ENCODE measurements around the gene KRTAP1-4. TPM values are rescaled to one million over a fixed set of nuclear protein-coding genes. Genes with fewer than 3 reads are reported as not detected.

The KRTAP1-4 gene
- total and polyA plus RNA-seq, 2 of the 8 experiments (the other 6 are each of a cell fraction or from before 2014, with no cell fraction given), result not detected

- no peaks in the 10 kb centered on the region for H4K20me1 ChIP-seq (replicated peaks in 1 of 2; ENCODE audit: control insufficient read depth in 1 of 2, insufficient read depth in 2 of 2, low read length in 2 of 2)
- FAIRE-seq (no peak), DNase-seq (ENCODE audit: low read depth in 1 of 2, low spot score in 2 of 2) (no peak)
- H3K9ac ChIP-seq (replicated peaks in 1 of 4; ENCODE audit: extremely low read depth in 1 of 4, low read depth in 3 of 4, low read length in 3 of 4), result no peak overlapping the region
- H2BK15ac ChIP-seq (ENCODE audit: low read length), result no peak overlapping the region
- no peak overlapping the region for H2AFZ ChIP-seq (ENCODE audit: low read length)
- no peak overlapping the region for H2BK12ac ChIP-seq (ENCODE audit: low read depth, low read length)
- no peak overlapping the region for H4K8ac ChIP-seq (ENCODE audit: extremely low read depth, insufficient read depth, low read length)
- no peak for TF ChIP-seq POLR2A (IDR thresholded peaks at IDR 0.05; ENCODE audit: control extremely low read depth in 1 of 2, low read depth in 2 of 2, low read length in 2 of 2)
- no peak for TF ChIP-seq TBP (IDR thresholded peaks at IDR 0.05; ENCODE audit: low read depth, low read length)
- no peak for TF ChIP-seq NANOG (IDR thresholded peaks at IDR 0.05; ENCODE audit: insufficient read depth, low read depth, low read length, poor library complexity, severe bottlenecking)
- TF ChIP-seq YY1 (IDR thresholded peaks at IDR 0.05; ENCODE audit: low read depth, low read length), result no peak
- TF ChIP-seq JUN (IDR thresholded peaks at IDR 0.05; ENCODE audit: low read depth, low read length), result no peak
- no peak for TF ChIP-seq ATF3 (IDR thresholded peaks at IDR 0.05; ENCODE audit: insufficient read depth, low read depth, low read length)
- TF ChIP-seq SAP30 (IDR thresholded peaks at IDR 0.05; ENCODE audit: insufficient read depth, insufficient replicate concordance, low read length), result no peak
- TF ChIP-seq SIX5 (IDR thresholded peaks at IDR 0.05; ENCODE audit: low read depth, low read length), result no peak
- TF ChIP-seq FOSL1 (IDR thresholded peaks at IDR 0.05; ENCODE audit: insufficient read depth, low read depth, low read length), result no peak
- TF ChIP-seq SUZ12 (IDR thresholded peaks at IDR 0.05; ENCODE audit: low read length), result no peak
- no peak for TF ChIP-seq ATF2 (IDR thresholded peaks at IDR 0.05; ENCODE audit: low read length)
- no peak for TF ChIP-seq RXRA (IDR thresholded peaks at IDR 0.05; ENCODE audit: insufficient read depth, low read depth, low read length)
- no peak overlapping the region for H2BK5ac ChIP-seq (ENCODE audit: low read depth, low read length)
- no peak overlapping the region for H4K5ac ChIP-seq (ENCODE audit: insufficient read length, low read depth, low read length)
- no peak overlapping the region for H3K4me3 ChIP-seq (ENCODE audit: extremely low read depth in 1 of 4, insufficient read depth in 2 of 4, low read depth in 3 of 4, low read length in 4 of 4)
- H2BK20ac ChIP-seq (ENCODE audit: low read length), result no peak overlapping the region
- no peak overlapping the region for H3K18ac ChIP-seq (ENCODE audit: extremely low read depth, low read length)
- no peaks in the 10 kb centered on the region; a peak in 1 of 7 replicates for H3K27me3 ChIP-seq (replicated peaks in 1 of 4; ENCODE audit: control insufficient read depth in 3 of 4, extremely low read depth in 1 of 4, insufficient read depth in 3 of 4, low read length in 3 of 4)
- H3K4ac ChIP-seq (replicated peaks; ENCODE audit: insufficient read length, low read depth, low read length), result no peak overlapping the region
- H3K4me1 ChIP-seq (replicated peaks in 1 of 4; ENCODE audit: control insufficient read depth in 3 of 4, insufficient read depth in 4 of 4, low read length in 3 of 4), result no peaks in the 10 kb centered on the region
- no peak overlapping the region for H3K4me2 ChIP-seq (ENCODE audit: insufficient read depth in 1 of 2, low read depth in 2 of 2, low read length in 2 of 2)
- no peaks in the 10 kb centered on the region for H3K79me2 ChIP-seq (ENCODE audit: control insufficient read depth in 1 of 2, insufficient read depth in 2 of 2, low read length in 2 of 2)
- no peaks in the 10 kb centered on the region for H3K79me1 ChIP-seq (ENCODE audit: low read depth, low read length)
- H3K14ac ChIP-seq (ENCODE audit: insufficient read length), result no peak overlapping the region
- no peaks in the 10 kb centered on the region for H3K9me3 ChIP-seq (ENCODE audit: insufficient read depth in 2 of 2, low read depth in 1 of 2, low read length in 1 of 2)
- H3K56ac ChIP-seq (replicated peaks; ENCODE audit: insufficient read length, low read depth, low read length), result no peak overlapping the region
- no peak overlapping the region for H4K91ac ChIP-seq (replicated peaks; ENCODE audit: insufficient read length, low read length)
- ChIA-PET CTCF (ENCODE audit: partially characterized antibody) (interaction anchor here (0.6 to 1.3 kb wide), 4 partner anchors 40 to 459 kb away, joined by 3 to 4 read pairs (median 3); no protein-coding TSS in a partner anchor), POLR2A (ENCODE audit: partially characterized antibody) (no interaction called here)
- H2BK120ac ChIP-seq (replicated peaks; ENCODE audit: low read depth, low read length), result no peak overlapping the region
- no peak overlapping the region for H3K27ac ChIP-seq (ENCODE audit: low read depth, low read length)
- no peaks in the 10 kb centered on the region for H3K23me2 ChIP-seq (ENCODE audit: low read depth, low read length)
- no peaks in the 10 kb centered on the region for H3K36me3 ChIP-seq (ENCODE audit: control insufficient read depth in 2 of 4, insufficient read depth in 4 of 4, low read length in 3 of 4)
- no peak overlapping the region for H3K23ac ChIP-seq (ENCODE audit: insufficient read length)
- no peak overlapping the region for H2AK5ac ChIP-seq (ENCODE audit: low read depth, low read length)
Observed at GRCh38 chr17:41020336-41020735, 9.7 kb downstream of the KRTAP1-4 start.

All from H1 (cell line).